ENCODE measurements around the gene CPED1.
A peak's percentile ranks its signal among the peaks of the same experiment; 100 is the strongest.

The CPED1 gene

GRCh38 chr7:121038717-121039509 lies 50.4 kb downstream of the CPED1 start:
- no peak overlapping the region for H4K8ac ChIP-seq (ENCODE audit: low read length)
- no peak overlapping the region for H3K4me2 ChIP-seq (ENCODE audit: low read length, poor library complexity, severe bottlenecking)
- no peaks in the 10 kb centered on the region for H3K4me1 ChIP-seq (ENCODE audit: control insufficient read depth, insufficient read depth, low read depth, low read length)
- no peak overlapping the region for H2BK5ac ChIP-seq (ENCODE audit: low read depth, low read length, poor library complexity, severe bottlenecking)
- H3K14ac ChIP-seq (ENCODE audit: low read length in 2 of 2) = no peak overlapping the region
- H3K36me3 ChIP-seq (ENCODE audit: control insufficient read depth in 1 of 2, insufficient read depth in 2 of 2, low read depth in 1 of 2, low read length in 2 of 2) = no peaks in the 10 kb centered on the region
- H2AFZ ChIP-seq (ENCODE audit: low read depth, low read length) = no peak overlapping the region
- no peaks in the 10 kb centered on the region for H3K27me3 ChIP-seq (ENCODE audit: control insufficient read depth in 1 of 2, insufficient read depth in 1 of 2, low read length in 2 of 2)
- H2BK120ac ChIP-seq (ENCODE audit: low read depth, low read length) = no peak overlapping the region
- H2AK5ac ChIP-seq (ENCODE audit: low read length, severe bottlenecking) = no peak overlapping the region
- no peak overlapping the region for H3K4me3 ChIP-seq (ENCODE audit: insufficient read depth in 1 of 2, low read depth in 1 of 2, low read length in 2 of 2)
- WGBS = 60% methylated on average over 2 of the region's 7 CpGs
- no peak overlapping the region for H2BK15ac ChIP-seq (ENCODE audit: low read depth, poor library complexity, severe bottlenecking)
- no peak overlapping the region for H3K9ac ChIP-seq (ENCODE audit: low read length)
- no peaks in the 10 kb centered on the region for H3K79me1 ChIP-seq (replicated peaks; ENCODE audit: low read length, poor library complexity, severe bottlenecking)
- no peak for DNase-seq
- H4K91ac ChIP-seq (ENCODE audit: low read length) = no peak overlapping the region
- no peak overlapping the region for H3K23ac ChIP-seq (ENCODE audit: low read length in 2 of 2)
- no peak overlapping the region for H3K4ac ChIP-seq (ENCODE audit: low read depth in 1 of 2, low read length in 2 of 2)
- H3K18ac ChIP-seq (ENCODE audit: low read depth in 1 of 2, low read length in 2 of 2) = no peak overlapping the region
- no peaks in the 10 kb centered on the region for H3K9me3 ChIP-seq (ENCODE audit: control insufficient read depth, low read length)
- H3K27ac ChIP-seq (ENCODE audit: low read length, poor library complexity, severe bottlenecking) = no peak overlapping the region
- H2BK12ac ChIP-seq (ENCODE audit: low read length in 2 of 2) = no peak overlapping the region

DNA sequence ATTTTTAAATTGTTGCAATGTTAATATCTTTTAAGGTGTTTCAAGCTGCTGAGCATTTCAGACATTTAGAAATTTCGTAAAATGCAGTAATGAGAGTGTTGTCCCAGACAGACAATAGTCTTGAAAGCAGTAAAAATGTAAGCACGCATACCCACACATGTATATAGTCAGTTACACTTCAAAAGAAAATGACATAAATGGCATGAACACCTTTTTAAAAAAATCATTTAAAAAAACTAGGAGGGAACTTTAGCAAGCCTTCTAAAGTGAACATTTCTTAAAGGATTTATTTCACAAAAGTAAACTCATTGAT lies 51.0 kb downstream of the CPED1 start:
- Histone ChIP-seq H4K8ac (ENCODE audit: low read length) (no peak overlapping the region), H3K4ac (ENCODE audit: low read depth in 1 of 2, low read length in 2 of 2) (no peak overlapping the region)
- 93% methylated on average over 2 of the region's 2 CpGs for WGBS

DNA sequence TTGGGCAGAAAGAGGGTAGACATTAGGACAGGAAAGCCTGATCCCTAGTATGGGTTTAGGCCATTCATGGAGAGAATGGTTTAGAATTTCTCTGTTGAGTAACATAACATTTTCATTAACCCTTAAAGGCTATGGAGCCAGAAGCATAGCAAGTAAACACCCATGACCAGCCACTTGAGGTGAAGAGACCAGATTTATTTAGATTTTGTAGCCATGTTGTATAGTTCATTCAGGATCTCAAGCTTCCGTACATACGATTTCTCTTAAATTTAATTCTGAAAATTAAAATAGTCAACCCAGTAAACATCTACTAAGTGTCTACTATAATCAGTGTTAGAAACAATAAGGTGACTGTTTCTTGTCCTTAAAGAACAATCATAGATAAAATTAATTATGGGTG lies 51.5 kb downstream of the CPED1 start:
- WGBS = no CpG with 5 or more reads among the region's 2 CpGs
- no peaks in the 10 kb centered on the region for H3K79me1 ChIP-seq (replicated peaks; ENCODE audit: low read length, poor library complexity, severe bottlenecking)

More for the DNA sequence above, 51.0 kb downstream of the CPED1 start:
- no peaks in the 10 kb centered on the region for H3K36me3 ChIP-seq (ENCODE audit: control insufficient read depth in 1 of 2, insufficient read depth in 2 of 2, low read depth in 1 of 2, low read length in 2 of 2)
- H2BK120ac ChIP-seq (ENCODE audit: low read depth, low read length) = no peak overlapping the region
- no peak overlapping the region for H2BK5ac ChIP-seq (ENCODE audit: low read depth, low read length, poor library complexity, severe bottlenecking)
- DNase-seq = no peak
- no peak overlapping the region for H2AK5ac ChIP-seq (ENCODE audit: low read length, severe bottlenecking)
- no peak overlapping the region for H4K91ac ChIP-seq (ENCODE audit: low read length)
- no peak overlapping the region for H3K4me2 ChIP-seq (ENCODE audit: low read length, poor library complexity, severe bottlenecking)
- no peaks in the 10 kb centered on the region for H3K27me3 ChIP-seq (ENCODE audit: control insufficient read depth in 1 of 2, insufficient read depth in 1 of 2, low read length in 2 of 2)
- H3K4me3 ChIP-seq (ENCODE audit: insufficient read depth in 1 of 2, low read depth in 1 of 2, low read length in 2 of 2) = no peak overlapping the region
- no peak overlapping the region for H3K23ac ChIP-seq (ENCODE audit: low read length in 2 of 2)
- no peaks in the 10 kb centered on the region for H3K9me3 ChIP-seq (ENCODE audit: control insufficient read depth, low read length)
- no peak overlapping the region for H3K18ac ChIP-seq (ENCODE audit: low read depth in 1 of 2, low read length in 2 of 2)
- no peak overlapping the region for H3K14ac ChIP-seq (ENCODE audit: low read length in 2 of 2)
- H3K9ac ChIP-seq (ENCODE audit: low read length) = no peak overlapping the region
- H3K4me1 ChIP-seq (ENCODE audit: control insufficient read depth, insufficient read depth, low read depth, low read length) = no peaks in the 10 kb centered on the region
- no peak overlapping the region for H2BK15ac ChIP-seq (ENCODE audit: low read depth, poor library complexity, severe bottlenecking)
- H2BK12ac ChIP-seq (ENCODE audit: low read length in 2 of 2) = no peak overlapping the region
- H2AFZ ChIP-seq (ENCODE audit: low read depth, low read length) = no peak overlapping the region
- no peak overlapping the region for H3K27ac ChIP-seq (ENCODE audit: low read length, poor library complexity, severe bottlenecking)
- no peaks in the 10 kb centered on the region for H3K79me1 ChIP-seq (replicated peaks; ENCODE audit: low read length, poor library complexity, severe bottlenecking)

DNA sequence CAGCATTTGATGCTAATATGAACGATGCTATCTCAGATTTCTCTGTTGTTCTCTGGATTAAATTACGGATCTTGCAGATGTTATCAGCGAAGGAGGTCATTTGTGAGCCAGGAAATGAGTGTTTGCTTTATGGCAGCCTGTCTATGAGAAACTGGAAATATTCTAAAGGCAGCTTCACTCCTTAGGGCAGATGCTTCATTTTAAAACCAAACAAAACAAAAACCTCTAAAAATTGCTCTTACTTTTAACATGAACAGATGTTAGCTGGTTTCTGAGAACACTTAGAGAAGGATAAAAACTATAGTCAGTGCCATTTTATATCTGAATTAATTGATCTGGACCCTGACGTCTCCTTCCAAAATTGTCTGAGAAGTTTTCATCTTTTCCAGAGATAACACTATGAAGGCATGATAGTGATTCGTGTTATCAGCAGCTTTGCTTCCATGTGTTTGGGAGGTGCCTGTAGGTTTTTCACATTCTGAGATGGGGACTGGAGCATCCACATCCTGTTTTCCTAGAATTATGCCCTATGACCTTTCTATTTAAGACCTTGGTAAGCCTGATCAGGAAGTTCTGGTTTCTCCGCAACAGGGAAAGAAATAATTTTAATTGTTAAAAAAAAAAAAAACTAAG lies 53.1 kb downstream of the CPED1 start:
- Histone ChIP-seq H3K4me2 (ENCODE audit: low read length, poor library complexity, severe bottlenecking) (no peak overlapping the region), H4K91ac (ENCODE audit: low read length) (no peak overlapping the region), H2AK5ac (ENCODE audit: low read length, severe bottlenecking) (no peak overlapping the region), H3K9me3 (ENCODE audit: control insufficient read depth, low read length) (no peaks in the 10 kb centered on the region), H2BK5ac (ENCODE audit: low read depth, low read length, poor library complexity, severe bottlenecking) (no peak overlapping the region), H3K9ac (ENCODE audit: low read length) (peak overlapping the region; percentile 78), H3K4me1 (ENCODE audit: control insufficient read depth, insufficient read depth, low read depth, low read length) (no peaks in the 10 kb centered on the region), H3K36me3 (ENCODE audit: control insufficient read depth in 1 of 2, insufficient read depth in 2 of 2, low read depth in 1 of 2, low read length in 2 of 2) (no peaks in the 10 kb centered on the region), H2BK12ac (ENCODE audit: low read length in 2 of 2) (no peak overlapping the region), H3K14ac (ENCODE audit: low read length in 2 of 2) (no peak overlapping the region), H2BK120ac (ENCODE audit: low read depth, low read length) (no peak overlapping the region), H3K27ac (ENCODE audit: low read length, poor library complexity, severe bottlenecking) (no peak overlapping the region), H3K79me1 (replicated peaks; ENCODE audit: low read length, poor library complexity, severe bottlenecking) (no peaks in the 10 kb centered on the region), H3K23ac (ENCODE audit: low read length in 2 of 2) (no peak overlapping the region), H4K8ac (ENCODE audit: low read length) (no peak overlapping the region), H3K27me3 (ENCODE audit: control insufficient read depth in 1 of 2, insufficient read depth in 1 of 2, low read length in 2 of 2) (no peaks in the 10 kb centered on the region), H2AFZ (ENCODE audit: low read depth, low read length) (no peak overlapping the region), H3K4ac (ENCODE audit: low read depth in 1 of 2, low read length in 2 of 2) (no peak overlapping the region), H3K4me3 (ENCODE audit: insufficient read depth in 1 of 2, low read depth in 1 of 2, low read length in 2 of 2) (no peak overlapping the region), H3K18ac (ENCODE audit: low read depth in 1 of 2, low read length in 2 of 2) (no peak overlapping the region), H2BK15ac (ENCODE audit: low read depth, poor library complexity, severe bottlenecking) (no peak overlapping the region)
- no peak for DNase-seq
- WGBS = 23% methylated on average over 4 of the region's 6 CpGs

More for the DNA sequence above, 51.5 kb downstream of the CPED1 start:
- Histone ChIP-seq H2AFZ (ENCODE audit: low read depth, low read length) (no peak overlapping the region), H3K9ac (ENCODE audit: low read length) (no peak overlapping the region), H2BK120ac (ENCODE audit: low read depth, low read length) (no peak overlapping the region), H2BK5ac (ENCODE audit: low read depth, low read length, poor library complexity, severe bottlenecking) (no peak overlapping the region), H3K4me3 (ENCODE audit: insufficient read depth in 1 of 2, low read depth in 1 of 2, low read length in 2 of 2) (no peak overlapping the region), H2BK15ac (ENCODE audit: low read depth, poor library complexity, severe bottlenecking) (no peak overlapping the region), H4K91ac (ENCODE audit: low read length) (no peak overlapping the region), H4K8ac (ENCODE audit: low read length) (no peak overlapping the region), H3K23ac (ENCODE audit: low read length in 2 of 2) (no peak overlapping the region), H3K36me3 (ENCODE audit: control insufficient read depth in 1 of 2, insufficient read depth in 2 of 2, low read depth in 1 of 2, low read length in 2 of 2) (no peaks in the 10 kb centered on the region), H2AK5ac (ENCODE audit: low read length, severe bottlenecking) (no peak overlapping the region), H3K4me2 (ENCODE audit: low read length, poor library complexity, severe bottlenecking) (no peak overlapping the region), H3K9me3 (ENCODE audit: control insufficient read depth, low read length) (no peaks in the 10 kb centered on the region), H3K14ac (ENCODE audit: low read length in 2 of 2) (no peak overlapping the region), H2BK12ac (ENCODE audit: low read length in 2 of 2) (no peak overlapping the region), H3K27ac (ENCODE audit: low read length, poor library complexity, severe bottlenecking) (no peak overlapping the region), H3K4ac (ENCODE audit: low read depth in 1 of 2, low read length in 2 of 2) (no peak overlapping the region), H3K4me1 (ENCODE audit: control insufficient read depth, insufficient read depth, low read depth, low read length) (no peaks in the 10 kb centered on the region), H3K27me3 (ENCODE audit: control insufficient read depth in 1 of 2, insufficient read depth in 1 of 2, low read length in 2 of 2) (no peaks in the 10 kb centered on the region), H3K18ac (ENCODE audit: low read depth in 1 of 2, low read length in 2 of 2) (no peak overlapping the region)
- no peak for DNase-seq

Data from mesenchymal stem cell (in vitro differentiated cells and primary cell).